Right lobe of liver (tissue), 6 donors: ENCODE data around the gene CPED1. TPM values are rescaled to one million over a fixed set of nuclear protein-coding genes. Genes with fewer than 3 reads are reported as not detected.
A peak's percentile ranks its signal among the peaks of the same experiment; 100 is the strongest.

Experiments
- ATAC-seq, 4 donors: fragments of 200-7000 bp; cut with Tn5 transposase; one replicate each; pipeline ENCODE4 v1.9.1; 2020; ENCODE audit warnings: mild to moderate bottlenecking in 4 of 4, moderate library complexity in 4 of 4
- DNase-seq, 3 donors: peaks; one replicate each; pipeline ENCODE4 v3.0.0-alpha.2; 2020
- H3K27ac ChIP-seq, 3 donors: fragments of 200-600 bp; one replicate each; pipeline ENCODE4 v1.8.0; 2022
- H3K27me3 ChIP-seq, 2 donors: fragments of 200-600 bp; one replicate each; pipeline ENCODE4 v1.8.0; 2022
- H3K36me3 ChIP-seq, 4 donors: fragments of 200-600 bp; sonication (generic) in 1 of 4; one replicate each; pipeline versions ENCODE4 v1.5.1 to v1.8.0; 2017 to 2022; ENCODE audit warnings: control low read depth in 1 of 4
- H3K4me1 ChIP-seq, 4 donors: fragments of 200-600 bp; sonication (generic) in 1 of 4; one replicate each; pipeline versions ENCODE4 v1.5.1 to v1.8.0; 2017 to 2022; ENCODE audit warnings: control low read depth in 1 of 4
- H3K4me3 ChIP-seq, 3 donors: fragments of 200-600 bp; one replicate each; pipeline ENCODE4 v1.8.0; 2022
- H3K9me3 ChIP-seq, 4 donors: fragments of 200-600 bp; sonication (generic) in 1 of 4; one replicate each; pipeline versions ENCODE4 v1.5.1 to v1.8.0; 2017 to 2022; ENCODE audit warnings: control low read depth in 1 of 4
- POLR2A ChIP-seq: fragments of 450-650 bp; IDR thresholded peaks from one replicate; pipeline ENCODE4 v1.6.1; 2017; ENCODE audit warnings: antibody characterized with exemption, mild to moderate bottlenecking
- WGBS: methylation state at CpG from one replicate; pipeline ENCODE4 v1.1.6; 2018; ENCODE audit warnings: low coverage, low lambda C conversion rate; ENCODE audit not compliant: insufficient coverage; ENCODE audit errors: missing lambda C conversion rate; 5-methylcytosine and 5-hydroxymethylcytosine counted together
- intact Hi-C, 2 donors: fragments of 100-400 bp; cut with DNase I; formaldehyde crosslinking; loops; one replicate each; pipeline versions ENCODE4 v1.11.2 to v1.14.1; 2022
- total RNA-seq, 6 experiments: library from RNA; depleted of rRNA in 2 of 6; stranded (reverse); fragments of >200 nt in 2 of 6; fragmentation: NEBNext Ultra II Directional in 3 of 6; extraction: Animal tissue kit (Norgen Biotek cat#: 25700) in 3 of 6; gene quantifications; one replicate each; pipeline versions ENCODE4 v1.1.0 to v1.2.4, GENCODE V29; 2016 to 2023
- TF ChIP-seq, protein P1 (sequence below), 4 donors: fragments of 200-600 bp in 3 of 4; fragments of 450-650 bp in 1 of 4; IDR thresholded peaks; one replicate each; pipeline versions ENCODE4 v1.5.1 to v1.8.0; 2016 to 2022; ENCODE audit warnings: antibody characterized with exemption in 4 of 4, mild to moderate bottlenecking in 2 of 4
- donor health status: DM: no; HTN: yes; CAD: no.
- donor health status: DM: no; HTN: no; CAD: no.
- donor health status: DM: no; HTN: no; CAD: no.
- donor health status: DM: no; HTN: yes; CAD: no.
- donor health status: DM: no; HTN: yes; CAD: no.

Gene CPED1
- total RNA-seq, 6 experiments from 2014 or later: 24.3 to 45.8 (median 34.9) TPM

DNA sequence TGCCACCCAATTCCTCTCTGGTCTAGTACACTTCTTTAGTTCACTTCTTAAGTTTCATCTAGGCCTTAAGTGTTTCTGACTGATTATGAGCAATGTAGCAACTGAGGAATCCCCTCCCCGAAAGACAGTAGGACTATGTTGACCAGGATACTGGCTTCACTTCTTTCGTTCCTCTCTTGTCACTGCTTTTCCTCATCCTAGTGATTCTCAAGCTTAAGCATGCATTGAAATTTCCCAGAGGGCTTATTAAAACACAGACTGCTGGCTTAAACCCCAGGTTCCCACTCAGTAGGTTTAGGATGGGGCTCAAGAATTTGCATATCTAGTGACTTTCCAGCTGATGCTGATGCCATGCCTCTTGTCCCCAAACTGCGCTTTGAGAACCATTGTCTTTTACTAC is 175.7 kb downstream of the CPED1 start:
- no peak overlapping the region for H3K27ac ChIP-seq
- 100% methylated on average over 3 of the region's 3 CpGs for WGBS
- H3K4me3 ChIP-seq: no peak overlapping the region
- TF ChIP-seq, protein P1, sequence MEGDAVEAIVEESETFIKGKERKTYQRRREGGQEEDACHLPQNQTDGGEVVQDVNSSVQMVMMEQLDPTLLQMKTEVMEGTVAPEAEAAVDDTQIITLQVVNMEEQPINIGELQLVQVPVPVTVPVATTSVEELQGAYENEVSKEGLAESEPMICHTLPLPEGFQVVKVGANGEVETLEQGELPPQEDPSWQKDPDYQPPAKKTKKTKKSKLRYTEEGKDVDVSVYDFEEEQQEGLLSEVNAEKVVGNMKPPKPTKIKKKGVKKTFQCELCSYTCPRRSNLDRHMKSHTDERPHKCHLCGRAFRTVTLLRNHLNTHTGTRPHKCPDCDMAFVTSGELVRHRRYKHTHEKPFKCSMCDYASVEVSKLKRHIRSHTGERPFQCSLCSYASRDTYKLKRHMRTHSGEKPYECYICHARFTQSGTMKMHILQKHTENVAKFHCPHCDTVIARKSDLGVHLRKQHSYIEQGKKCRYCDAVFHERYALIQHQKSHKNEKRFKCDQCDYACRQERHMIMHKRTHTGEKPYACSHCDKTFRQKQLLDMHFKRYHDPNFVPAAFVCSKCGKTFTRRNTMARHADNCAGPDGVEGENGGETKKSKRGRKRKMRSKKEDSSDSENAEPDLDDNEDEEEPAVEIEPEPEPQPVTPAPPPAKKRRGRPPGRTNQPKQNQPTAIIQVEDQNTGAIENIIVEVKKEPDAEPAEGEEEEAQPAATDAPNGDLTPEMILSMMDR (IDR thresholded peaks at IDR 0.05): no peak
- TF ChIP-seq POLR2A: no peak
- intact Hi-C loops: no loop called here
- no peak for DNase-seq
- H3K27me3 ChIP-seq: no peaks in the 10 kb centered on the region
- no peaks in the 10 kb centered on the region for H3K36me3 ChIP-seq
- no peaks in the 10 kb centered on the region for H3K9me3 ChIP-seq
- H3K4me1 ChIP-seq: peaks cover 0 to 5% (median 0%) of the 10 kb centered on the region in 4 donors
- no peak for ATAC-seq

DNA sequence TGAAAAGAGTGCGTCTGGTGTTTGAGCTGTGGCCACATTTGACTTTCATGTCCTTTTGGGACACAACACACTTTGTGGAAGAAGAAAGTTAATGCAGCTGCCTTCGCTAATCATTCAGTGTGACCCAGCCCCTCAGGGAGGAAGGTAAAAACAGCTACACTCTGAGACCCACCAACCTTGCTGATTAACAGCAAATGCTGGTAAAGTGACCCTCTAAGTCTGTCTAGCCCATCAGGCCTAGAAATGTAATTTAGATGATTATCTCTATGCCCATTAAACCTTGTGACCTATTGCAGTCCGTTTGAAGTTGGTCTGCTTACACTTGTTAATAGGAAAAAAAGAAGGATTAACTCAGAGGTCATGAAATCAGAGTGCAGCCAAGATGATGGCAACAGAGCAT is 178.4 kb downstream of the CPED1 start:
- H3K36me3 ChIP-seq: no peaks in the 10 kb centered on the region
- no peaks in the 10 kb centered on the region for H3K27me3 ChIP-seq
- intact Hi-C loops: no loop called here
- no peak overlapping the region for H3K27ac ChIP-seq
- ATAC-seq (peak in 1 of 4 donors; percentile 38), DNase-seq (no peak)
- H3K4me3 ChIP-seq: no peak overlapping the region
- WGBS: 63% methylated on average over 3 of the region's 3 CpGs
- peaks cover 0 to 5% (median 0%) of the 10 kb centered on the region in 4 donors for H3K4me1 ChIP-seq
- no peaks in the 10 kb centered on the region for H3K9me3 ChIP-seq
- TF ChIP-seq POLR2A: no peak
- TF ChIP-seq, protein P1 (IDR thresholded peaks at IDR 0.05): no peak

DNA sequence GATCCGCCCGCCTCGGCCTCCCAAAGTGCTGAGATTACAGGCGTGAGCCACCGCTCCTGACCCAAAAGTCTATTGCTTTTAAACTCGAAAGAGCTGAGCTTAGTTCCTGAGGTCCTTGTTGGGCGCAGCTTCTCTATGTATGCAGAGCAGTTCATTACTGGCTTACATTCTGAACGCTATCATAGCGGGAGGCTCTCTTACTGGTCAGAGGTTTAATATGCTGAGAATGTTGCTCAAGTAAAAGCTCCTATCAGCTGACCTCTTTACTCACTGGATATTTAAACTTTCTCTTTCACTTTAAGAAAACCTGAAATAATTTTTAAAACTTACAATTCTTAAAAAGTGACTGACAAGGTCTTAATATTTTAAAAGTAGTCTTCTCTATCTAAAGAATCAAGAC is 179.5 kb downstream of the CPED1 start:
- Histone ChIP-seq H3K9me3 (no peaks in the 10 kb centered on the region), H3K36me3 (no peaks in the 10 kb centered on the region), H3K4me3 (no peak overlapping the region), H3K4me1 (peaks cover 0 to 5% (median 0%) of the 10 kb centered on the region in 4 donors), H3K27ac (no peak overlapping the region), H3K27me3 (no peaks in the 10 kb centered on the region)
- intact Hi-C loops: no loop called here
- peak in 1 of 4 donors; percentile 50 for ATAC-seq
- WGBS: 96% methylated on average over 8 of the region's 9 CpGs
- no peak for DNase-seq
- TF ChIP-seq, protein P1 (IDR thresholded peaks at IDR 0.05): no peak
- no peak for TF ChIP-seq POLR2A

DNA sequence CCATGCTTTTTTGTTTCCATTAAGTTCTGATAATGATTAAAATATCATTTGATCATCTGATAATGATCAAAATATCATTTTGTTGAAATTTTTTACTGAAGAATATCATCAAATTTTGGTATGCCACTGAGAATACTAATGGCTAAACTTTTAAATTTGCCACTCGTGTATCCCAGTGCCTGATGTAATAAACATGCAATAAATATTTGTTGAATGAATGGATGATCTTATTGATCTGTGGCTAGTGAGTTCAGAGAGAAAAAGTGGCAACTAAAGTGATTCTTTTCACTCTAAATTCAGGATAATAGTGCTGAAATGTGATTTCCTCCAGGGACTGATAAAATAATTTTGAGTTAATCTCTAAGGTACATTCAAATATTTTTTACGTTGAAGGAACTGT is 181.0 kb downstream of the CPED1 start:
- H3K9me3 ChIP-seq: no peaks in the 10 kb centered on the region
- TF ChIP-seq, protein P1 (IDR thresholded peaks at IDR 0.05): no peak
- TF ChIP-seq POLR2A: no peak
- H3K36me3 ChIP-seq: no peaks in the 10 kb centered on the region
- H3K27ac ChIP-seq: no peak overlapping the region
- no peak for ATAC-seq
- WGBS: 54% methylated on average over 2 of the region's 2 CpGs
- H3K27me3 ChIP-seq: no peaks in the 10 kb centered on the region
- DNase-seq: no peak
- intact Hi-C loops: no loop called here
- H3K4me3 ChIP-seq: no peak overlapping the region
- peaks cover 0 to 5% (median 0%) of the 10 kb centered on the region in 4 donors for H3K4me1 ChIP-seq

DNA sequence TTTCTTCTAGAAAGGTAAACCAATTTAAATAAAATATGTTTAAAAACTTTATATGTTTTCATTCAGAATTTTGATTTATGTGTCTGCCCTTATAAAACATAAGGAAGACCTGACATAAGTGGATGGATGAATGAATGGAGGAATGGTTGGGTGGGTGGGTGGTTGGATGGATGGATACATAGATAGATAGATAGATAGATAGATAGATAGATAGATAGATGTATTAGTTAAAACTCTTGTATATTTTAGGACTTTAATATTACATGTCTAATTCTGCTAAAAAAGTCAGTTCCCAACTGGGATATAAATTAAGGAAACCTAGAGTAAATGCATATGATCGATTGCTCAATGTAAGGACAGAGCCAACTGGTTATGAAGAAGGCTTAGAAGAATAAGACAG is 184.0 kb downstream of the CPED1 start:
- ATAC-seq (no peak), DNase-seq (no peak)
- TF ChIP-seq, protein P1 (IDR thresholded peaks at IDR 0.05): no peak
- TF ChIP-seq POLR2A: no peak
- H3K9me3 ChIP-seq: no peaks in the 10 kb centered on the region
- H3K4me3 ChIP-seq: no peak overlapping the region
- H3K36me3 ChIP-seq: no peaks in the 10 kb centered on the region
- WGBS: 73% methylated on average over 1 of the region's 1 CpG
- no peak overlapping the region for H3K27ac ChIP-seq
- peaks cover 0 to 5% (median 0%) of the 10 kb centered on the region in 4 donors for H3K4me1 ChIP-seq
- H3K27me3 ChIP-seq: no peaks in the 10 kb centered on the region
- intact Hi-C loops: no loop called here
